Activated CD4-positive, alpha-beta T cell treated with anti-CD3 and anti-CD28 coated beads for 24 hours (primary cell): ENCODE measurements around the gene RAB10.
"Not testable (repeated sequence)": the region's sequence is repeated elsewhere in the genome, so short reads cannot be mapped to it uniquely, and the experiment has no call there.

Experiments
- DNase-seq, 2 donors: peaks; one replicate each; pipeline ENCODE4 v3.0.0-alpha.2; 2020; ENCODE audit warnings: low read depth in 2 of 2

RAB10 gene

DNA sequence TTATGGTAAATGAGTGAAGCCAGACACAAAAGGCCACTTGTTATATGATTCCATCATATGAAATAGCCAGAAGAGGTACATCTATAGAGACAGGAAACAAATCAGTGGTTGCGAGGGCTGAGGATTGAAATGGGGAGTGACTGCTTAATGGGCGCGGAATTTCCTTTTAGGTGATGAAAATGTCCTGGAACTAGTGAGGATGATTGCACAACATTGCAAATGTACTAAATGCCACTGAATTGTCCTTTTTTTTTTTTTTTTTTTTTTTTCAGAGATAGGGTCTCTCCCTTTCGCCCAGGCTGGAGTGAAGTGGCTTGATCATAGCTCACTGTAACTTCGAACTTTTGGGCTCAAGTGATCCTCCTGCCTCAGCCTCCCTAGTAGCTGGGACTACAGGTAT, 123.7 kb downstream of the RAB10 start:
- no peak for DNase-seq

- DNase-seq: no peak
Measured at GRCh38 chr2:26161926-26162325, 128.0 kb downstream of the RAB10 start.

- DNase-seq: no peak
Measured at GRCh38 chr2:26162963-26163362, 129.1 kb downstream of the RAB10 start.

- DNase-seq: no peak
Measured at GRCh38 chr2:26164231-26164630, 130.3 kb downstream of the RAB10 start.

DNA sequence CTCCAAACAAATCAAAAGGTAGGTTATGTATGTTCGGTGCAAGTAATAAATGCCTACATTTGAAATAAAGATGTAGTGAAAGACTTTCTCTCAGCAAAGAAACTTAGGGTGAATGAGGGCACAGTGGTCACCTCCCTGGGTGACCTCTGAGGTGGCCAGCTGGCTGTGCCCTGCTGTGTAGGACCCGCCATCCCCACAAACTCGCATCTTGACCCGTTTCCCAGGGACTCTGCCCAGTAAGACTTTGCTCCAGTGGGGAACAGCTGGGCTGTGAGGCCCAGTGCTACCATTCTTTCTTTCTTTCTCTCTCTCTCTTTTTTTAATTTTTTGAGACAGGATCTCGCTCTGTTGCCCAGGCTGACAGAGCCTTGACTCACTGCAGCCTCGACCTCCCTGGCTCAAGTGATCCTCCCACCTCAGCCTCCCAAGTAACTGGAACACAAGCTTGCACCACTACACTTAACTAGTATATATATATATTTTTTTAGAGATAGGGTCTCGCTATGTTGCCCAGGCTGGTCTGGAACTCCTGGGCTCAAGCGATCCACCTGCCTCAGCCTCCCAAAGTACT, 130.8 kb downstream of the RAB10 start:
- no peak for DNase-seq

DNA sequence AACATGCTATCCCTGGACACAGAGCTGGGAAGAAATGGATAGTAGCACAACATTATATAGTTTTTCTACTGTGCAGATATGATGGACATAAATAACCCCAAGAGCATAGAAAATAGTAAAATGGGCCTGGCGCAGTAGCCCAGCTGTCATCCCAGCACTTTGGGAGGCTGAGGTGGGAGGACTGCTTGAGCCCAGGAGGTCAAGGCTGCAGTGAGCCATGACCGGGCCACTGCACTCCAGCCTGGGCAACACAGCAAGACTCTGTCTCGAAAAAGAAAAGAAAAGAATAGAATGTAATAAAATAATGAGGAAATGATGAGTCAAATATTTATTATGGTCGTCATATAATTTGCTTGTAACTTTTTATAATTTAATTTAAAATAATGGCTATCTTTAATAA, 131.5 kb downstream of the RAB10 start:
- DNase-seq: no peak

- DNase-seq: not testable (repeated sequence)
Measured at GRCh38 chr2:26166541-26166940, 132.7 kb downstream of the RAB10 start.

DNA sequence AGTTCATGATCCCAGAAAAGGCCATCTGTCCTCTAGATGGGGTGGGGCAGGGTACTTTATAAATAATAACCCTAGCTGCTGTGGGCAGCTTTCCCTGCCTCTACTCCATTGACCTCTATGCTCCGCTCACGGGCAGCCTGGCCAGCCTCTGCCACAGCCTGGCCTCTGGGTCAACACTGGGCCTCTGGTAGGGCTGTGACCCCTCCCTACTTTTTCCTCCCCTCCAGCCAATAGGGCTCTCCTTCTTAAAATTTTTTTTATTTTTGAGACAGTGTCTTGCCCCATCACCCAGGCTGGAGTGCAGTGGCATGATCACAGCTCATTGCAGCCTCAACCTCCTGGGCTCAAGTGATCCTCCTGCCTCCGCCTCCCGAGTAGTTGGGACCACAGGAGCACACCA, 134.9 kb downstream of the RAB10 start:
- no peak for DNase-seq

GRCh38 chr2:26169226-26169625, 135.3 kb downstream of the RAB10 start:
- no peak for DNase-seq

DNA sequence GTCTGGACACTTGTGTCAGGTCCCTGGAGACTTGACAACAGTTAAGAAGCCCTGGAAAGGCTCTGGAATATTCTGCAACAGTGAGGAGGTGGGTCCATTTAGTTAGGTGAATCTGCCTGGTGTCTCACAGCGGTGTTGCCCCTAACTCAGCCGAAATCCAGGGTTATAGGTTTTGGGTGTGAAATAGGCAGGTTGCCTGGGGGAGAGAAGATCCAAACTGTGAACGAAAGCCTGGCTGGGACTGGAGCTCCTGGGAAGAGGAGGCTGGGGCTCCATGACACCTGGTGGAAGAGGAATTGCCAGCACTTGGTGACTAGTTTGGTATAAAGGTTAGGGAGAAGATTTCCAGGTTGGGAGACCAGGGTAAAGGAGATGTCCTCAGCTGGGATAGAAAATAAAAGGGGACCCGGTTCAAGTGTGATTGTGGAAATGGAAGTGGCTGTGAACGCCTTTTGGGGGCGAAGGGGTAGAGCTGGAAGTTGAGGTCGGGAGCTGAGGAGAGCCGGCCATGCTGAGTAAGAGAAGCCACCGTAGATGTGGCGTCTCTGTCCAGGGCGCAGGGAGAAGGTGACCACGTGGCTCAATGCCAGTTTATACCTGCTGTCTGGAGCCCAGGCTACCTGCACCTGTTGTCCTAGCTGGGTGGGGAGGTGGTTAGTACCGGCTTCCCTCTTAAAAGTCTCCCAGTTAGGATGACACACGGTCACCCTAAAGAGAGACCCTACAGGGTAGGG, 136.0 kb downstream of the RAB10 start:
- DNase-seq: no peak

DNA sequence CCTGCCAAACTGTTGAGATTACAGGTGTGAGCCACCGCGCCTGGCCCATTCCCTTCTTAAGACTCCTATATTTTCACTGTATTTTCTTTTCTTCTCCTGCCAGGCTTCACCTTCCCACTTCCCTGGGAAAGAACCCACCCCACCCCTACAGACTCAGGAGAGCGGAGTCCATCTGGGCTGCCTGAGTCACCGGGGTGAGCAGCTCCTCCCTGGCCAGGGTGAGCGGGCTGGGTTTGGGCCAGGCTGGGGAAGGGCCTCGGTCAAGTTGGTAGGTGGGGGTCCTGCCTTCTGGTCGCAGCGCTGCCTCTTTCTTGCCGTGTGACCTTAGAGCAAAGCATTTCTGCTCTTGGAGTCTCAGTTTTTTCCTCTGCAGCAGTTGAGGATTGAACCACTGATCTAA, 136.9 kb downstream of the RAB10 start:
- DNase-seq: no peak

- DNase-seq: no peak
Measured at GRCh38 chr2:26172189-26172870, 138.4 kb downstream of the RAB10 start.

GRCh38 chr2:26172871-26173775, 139.2 kb downstream of the RAB10 start, which contains the start of gene GAREM2:
Gene GAREM2 (plus strand): TSS chr2:26173088. CDS start chr2:26173221, 133 bp downstream.
- DNase-seq: no peak

DNA sequence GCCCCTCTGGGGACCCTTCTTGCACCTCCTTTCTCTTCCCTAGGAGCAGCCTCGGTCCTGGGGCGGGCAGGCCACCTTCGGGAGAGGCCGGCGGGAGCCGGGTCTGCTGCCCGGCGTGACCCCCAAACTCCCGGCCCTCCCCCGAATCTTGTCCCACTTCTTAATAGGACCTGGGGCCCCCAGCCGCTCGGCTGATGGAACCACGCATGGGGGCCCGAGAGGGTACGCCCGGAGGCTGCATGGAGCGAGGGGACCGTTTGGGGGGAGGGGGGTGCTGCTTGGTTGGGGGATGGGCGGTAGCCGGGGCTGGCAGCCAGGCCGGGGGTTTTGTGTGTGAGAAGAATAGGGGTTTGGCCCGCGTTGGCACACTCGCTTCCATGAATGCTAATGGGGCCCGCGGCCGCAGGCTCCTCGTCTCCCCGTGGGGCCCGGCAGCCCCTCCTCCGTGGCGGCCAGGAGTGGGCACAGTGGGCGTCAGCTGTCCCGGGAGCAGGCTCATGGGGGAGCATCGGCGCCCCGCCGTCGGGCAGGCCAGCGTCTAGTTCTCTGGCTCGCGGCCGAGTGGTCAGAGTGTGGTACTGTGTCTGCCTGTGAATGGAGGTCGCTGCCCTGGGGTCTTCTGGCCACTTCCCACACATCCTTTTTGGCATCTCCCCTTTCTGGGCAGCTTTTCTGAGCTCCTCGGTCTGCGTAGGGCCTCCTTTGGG, 140.0 kb downstream of the RAB10 start:
- no peak for DNase-seq

DNA sequence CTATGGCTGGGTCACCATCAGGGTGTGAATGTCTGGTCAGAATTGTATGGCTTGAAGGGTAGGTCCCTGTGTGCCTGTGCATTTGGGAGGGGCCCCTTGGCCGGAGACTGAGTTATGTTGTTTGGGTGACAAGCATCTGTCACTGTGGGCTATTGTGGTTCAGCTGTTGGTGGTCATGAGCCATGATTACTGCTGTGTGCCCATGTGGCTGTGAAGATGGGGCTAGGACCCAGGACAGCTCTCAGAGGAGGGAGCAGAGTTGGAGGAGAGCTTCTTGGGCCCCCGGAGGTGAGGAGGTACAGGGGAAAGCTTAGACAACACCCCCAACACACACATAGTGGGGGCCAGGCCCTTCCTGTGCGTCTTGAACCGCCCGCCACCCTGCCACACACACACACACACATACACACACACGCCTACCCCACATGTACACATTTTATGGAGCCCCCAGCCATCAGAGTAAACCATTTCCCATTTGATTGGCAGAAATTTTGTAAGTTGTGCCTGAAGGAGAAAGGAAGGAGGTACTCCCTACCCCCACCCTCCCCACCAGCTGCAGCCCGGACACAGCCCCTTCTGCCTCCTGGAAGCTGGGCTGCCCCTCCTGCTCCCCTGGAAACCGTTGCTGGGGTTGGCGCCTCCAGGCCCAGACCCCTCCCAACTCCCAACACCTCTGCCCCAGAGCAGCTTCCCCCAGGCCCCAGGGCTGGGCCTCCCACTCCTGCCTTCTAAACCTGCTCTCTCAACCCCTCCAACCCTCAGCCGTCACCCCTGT, 141.0 kb downstream of the RAB10 start:
- DNase-seq: no peak

GRCh38 chr2:26175466-26176278, 141.8 kb downstream of the RAB10 start:
- DNase-seq: no peak

GRCh38 chr2:26176279-26176615, 142.4 kb downstream of the RAB10 start:
- no peak for DNase-seq

DNA sequence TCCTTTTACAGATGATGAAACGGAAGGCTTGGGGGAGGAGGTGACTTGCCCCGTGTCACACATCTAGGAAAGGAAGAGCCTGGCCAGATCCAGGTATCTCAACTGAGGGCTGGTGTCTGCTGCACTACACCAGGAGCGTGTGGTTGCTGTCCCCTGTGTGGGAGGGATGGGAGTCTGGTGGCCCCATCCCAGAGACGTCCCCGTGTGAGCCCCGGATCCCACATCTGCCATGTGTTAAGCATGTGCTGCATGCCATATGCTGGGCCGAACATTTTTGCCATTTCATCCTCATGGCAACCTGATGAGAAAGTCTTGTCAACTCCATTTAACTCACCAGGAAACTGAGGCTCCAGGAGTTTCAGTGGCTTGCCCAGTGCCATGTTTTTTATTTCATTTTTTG, 143.2 kb downstream of the RAB10 start:
- DNase-seq: no peak

GRCh38 chr2:26178246-26178645, 144.4 kb downstream of the RAB10 start:
- no peak for DNase-seq
